G401 (cell line): ENCODE measurements around the gene EIF2B2. TPM values are rescaled to one million over a fixed set of nuclear protein-coding genes. Genes with fewer than 3 reads are reported as not detected.

Experiments used
- DNase-seq: peaks from one replicate; pipeline ENCODE4 v3.0.0-alpha.2; 2015; ENCODE audit warnings: low spot score
- in situ Hi-C: cut with HindIII; loops from 2 replicates; pipeline ENCODE4 v1.10.0; 2016; ENCODE audit warnings: low sequenced_read_pairs, mixed read lengths
- total RNA-seq: library from RNA; depleted of rRNA; stranded (reverse); fragments of >200 nt; shearing (Covaris generic); gene quantifications from 2 replicates; pipeline ENCODE4 v1.2.3, GENCODE V29; 2014; rRNA removed

Gene EIF2B2
- total RNA-seq = 48.6 and 88.4 TPM in 2 replicates

GRCh38 chr14:75002392-75003249, at the start of gene EIF2B2:
TSS of gene EIF2B2 (plus strand) at chr14:75002921. CDS start at chr14:75002991, 70 bp downstream.
- in situ Hi-C loops = no loop called here
- peak; percentile 99 for DNase-seq

DNA sequence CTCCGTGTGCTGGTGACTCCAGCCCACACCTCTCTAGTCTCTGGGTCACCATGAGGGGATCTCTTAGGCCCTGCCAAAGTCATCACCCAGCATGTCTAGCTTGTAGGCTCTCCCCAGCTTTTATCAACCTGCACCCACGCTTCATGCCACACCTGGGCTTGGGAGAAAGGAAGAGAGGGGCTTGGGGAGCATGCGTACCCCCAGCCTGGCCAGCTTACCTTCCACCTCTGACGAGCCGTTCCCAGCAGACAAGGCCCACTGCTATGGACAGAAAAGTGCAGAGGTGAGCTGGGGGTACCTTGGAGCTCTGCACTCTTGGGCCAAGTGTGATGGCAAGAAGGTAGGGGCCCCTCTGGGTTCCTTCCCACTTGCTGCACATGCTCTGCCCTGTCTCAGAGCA, 49.0 kb upstream of the EIF2B2 start:
- DNase-seq = no peak
- in situ Hi-C loops = no loop called here

- in situ Hi-C loops = no loop called here
- no peak for DNase-seq
Observed at GRCh38 chr14:74954232-74954946, 48.3 kb upstream of the EIF2B2 start.

DNA sequence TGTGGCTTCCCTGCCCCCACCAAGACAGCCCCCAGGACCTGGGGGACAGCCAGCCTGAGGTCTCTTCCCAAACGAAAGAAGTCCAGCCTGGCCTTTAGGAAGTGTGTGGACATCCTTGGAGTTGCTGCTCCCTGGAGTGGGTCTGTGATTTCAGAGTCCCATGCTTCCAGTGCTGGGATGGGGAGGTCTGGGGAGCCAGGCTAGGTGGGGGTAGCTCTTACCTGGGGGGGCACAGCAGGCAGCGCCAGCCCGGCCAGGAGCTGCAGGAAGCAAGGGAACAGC, 47.8 kb upstream of the EIF2B2 start:
- no peak for DNase-seq
- in situ Hi-C loops = no loop called here

DNA sequence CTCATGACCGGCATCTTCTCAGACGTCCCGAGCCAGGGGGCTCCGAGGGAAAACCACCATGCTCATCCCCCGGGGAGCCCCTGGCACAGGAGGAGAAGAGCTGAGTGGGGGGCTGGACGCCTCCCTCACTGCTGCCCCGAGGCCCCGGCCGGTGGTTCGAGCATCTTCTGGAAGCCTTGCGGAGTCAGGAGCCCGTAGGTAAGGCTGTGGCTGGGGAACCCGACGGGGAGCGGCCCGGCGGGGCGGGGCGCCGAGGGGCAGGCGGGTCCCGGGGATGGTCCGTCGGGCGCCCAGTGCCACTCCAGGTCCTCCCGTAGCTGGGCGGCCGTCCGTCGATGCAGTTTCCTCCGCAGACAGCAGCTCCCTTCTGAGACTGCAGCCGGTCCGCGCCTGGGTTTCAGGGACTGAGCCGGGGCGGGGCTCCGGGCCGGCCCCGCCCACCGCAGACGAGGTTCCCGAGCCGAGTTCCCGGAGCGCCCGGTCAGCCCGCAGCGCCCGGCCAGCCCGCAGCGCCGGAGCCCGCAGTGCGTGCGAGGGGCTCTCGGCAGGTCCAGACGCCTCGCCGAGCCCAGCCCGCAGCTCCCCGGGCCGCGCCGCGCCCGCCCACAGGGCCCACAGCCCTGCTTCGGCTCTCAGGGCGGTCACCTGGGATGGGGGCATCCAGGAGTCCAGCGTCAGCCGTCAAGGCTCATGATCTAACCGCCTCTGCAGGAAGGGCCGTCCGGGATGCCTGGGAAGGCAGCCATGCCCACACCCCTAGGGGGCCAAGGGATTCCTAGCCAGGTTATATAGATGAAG, 47.3 kb upstream of the EIF2B2 start, which contains the start of gene PGF:
PGF (minus strand) TSS at position 369 of the 798 bp plus-strand sequence; CDS start at position 14, 355 bp downstream.
- DNase-seq = no peak
- in situ Hi-C loops = no loop called here

DNA sequence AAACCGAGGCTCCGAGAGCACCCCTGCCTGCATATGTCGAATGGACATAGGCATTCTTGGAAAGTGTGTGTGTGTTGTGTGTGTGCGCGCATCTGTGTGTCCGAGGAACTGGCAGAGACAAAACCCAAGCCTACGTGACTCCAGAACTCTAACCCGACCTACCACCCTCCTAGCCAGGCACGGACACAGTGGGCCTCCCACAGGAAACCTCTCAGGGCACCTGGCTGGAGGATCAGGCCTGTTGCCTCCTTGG, 46.8 kb upstream of the EIF2B2 start:
- in situ Hi-C loops = no loop called here
- no peak for DNase-seq

GRCh38 chr14:74956280-74957072, 46.2 kb upstream of the EIF2B2 start:
- in situ Hi-C loops = no loop called here

DNA sequence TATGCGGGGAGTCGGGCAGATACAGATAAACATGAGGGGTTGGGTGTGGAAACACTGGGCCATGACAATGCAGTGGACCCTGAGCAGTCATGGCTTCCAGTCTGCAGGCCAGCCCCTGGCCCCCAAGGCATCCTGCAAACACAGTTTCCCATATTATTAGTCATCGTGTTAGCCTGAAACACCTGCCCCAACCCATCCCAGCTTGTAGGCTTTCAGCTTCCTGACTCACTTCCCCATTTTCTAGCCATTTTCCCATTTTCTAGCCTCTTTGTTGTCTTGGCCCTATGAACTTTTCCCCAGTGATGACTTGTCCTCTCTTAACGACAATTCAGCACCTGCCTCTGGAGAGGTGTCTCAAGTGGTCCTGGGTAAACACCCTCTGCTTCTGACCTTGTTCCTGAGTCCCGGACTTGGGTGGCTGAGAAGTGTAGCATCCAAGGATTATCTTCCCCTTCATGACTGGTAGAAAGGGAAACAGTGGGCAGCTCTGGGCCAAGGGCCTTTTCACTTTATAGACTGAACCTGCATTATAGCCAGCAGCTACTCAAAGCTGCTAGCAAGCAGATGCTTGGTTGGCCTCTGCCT, 43.0 kb upstream of the EIF2B2 start:
- in situ Hi-C loops = no loop called here

More at GRCh38 chr14:74956280-74957072, 46.2 kb upstream of the EIF2B2 start:
- no peak for DNase-seq

DNA sequence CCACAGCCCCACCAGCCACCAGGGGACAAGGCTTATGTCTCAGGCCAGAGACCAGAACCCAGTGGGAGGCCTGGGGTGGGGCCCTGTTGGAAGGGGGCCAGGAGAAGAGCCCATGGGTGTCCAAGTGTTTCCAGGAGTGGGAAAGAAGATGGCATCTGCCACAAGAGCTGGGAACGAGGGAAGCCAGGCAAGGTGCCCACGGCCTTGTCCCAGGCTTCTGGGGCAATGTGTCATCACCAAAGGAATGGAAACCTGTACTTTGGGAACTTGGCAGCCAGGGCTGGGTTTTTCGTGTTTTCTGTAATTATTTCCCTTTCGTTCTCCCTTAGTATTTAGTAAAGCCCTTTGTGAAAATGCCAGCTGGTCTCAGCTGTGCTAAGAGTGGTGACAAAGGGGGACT, 42.0 kb upstream of the EIF2B2 start:
- no peak for DNase-seq
- in situ Hi-C loops = no loop called here

More for the DNA sequence above, 43.0 kb upstream of the EIF2B2 start:
- DNase-seq = no peak

DNA sequence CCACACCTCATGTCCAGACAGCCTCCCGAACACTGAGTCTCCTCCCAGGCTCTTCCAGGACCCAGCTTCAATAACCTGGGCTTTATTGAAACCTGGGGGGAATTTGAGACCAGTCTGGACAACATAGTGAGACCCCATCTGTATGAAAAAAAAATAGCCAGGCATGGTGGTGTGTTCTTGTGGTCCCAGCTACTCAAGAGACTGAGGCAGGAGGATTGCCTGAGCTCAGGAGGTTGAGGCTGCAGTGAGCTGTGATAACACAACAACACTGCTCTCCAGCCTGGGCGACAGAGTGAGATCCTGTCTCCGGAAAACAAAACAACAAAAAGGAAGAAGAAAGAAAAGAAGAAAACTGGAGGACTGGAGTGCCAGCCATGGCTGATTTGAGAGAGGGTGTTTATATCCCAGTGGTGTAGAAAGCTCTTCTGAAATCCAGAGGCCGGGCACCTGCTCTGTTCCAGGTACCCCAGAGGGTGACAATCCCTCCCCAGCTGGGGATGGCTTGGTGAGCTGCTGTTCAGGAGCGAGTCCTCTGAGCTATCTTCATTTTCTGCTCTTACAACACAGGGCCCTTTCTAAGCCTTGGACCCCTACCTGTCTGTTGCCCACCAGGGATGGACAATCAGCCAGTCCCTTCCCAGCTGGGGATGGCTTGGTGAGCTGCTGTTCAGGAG, 41.3 kb upstream of the EIF2B2 start:
- DNase-seq = no peak
- in situ Hi-C loops = no loop called here

DNA sequence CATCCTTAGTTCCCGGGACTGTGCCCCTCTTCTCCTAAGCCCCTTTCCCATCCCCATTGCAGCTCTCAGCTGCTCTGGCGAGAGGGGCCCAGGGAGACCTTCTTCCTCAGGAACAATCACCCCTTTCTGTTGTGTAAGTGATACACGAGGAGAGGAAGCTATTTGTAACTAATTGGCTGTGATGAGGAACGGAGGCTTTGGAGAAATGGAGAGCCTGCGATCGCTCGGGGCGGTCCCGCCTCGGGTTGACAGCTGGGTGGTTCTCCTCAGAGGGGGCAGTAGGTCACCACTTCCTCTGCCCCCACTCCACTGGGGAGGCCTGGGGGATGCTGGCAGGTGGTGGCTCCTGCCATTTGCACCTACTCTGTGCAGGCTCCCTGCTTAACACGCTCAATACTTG, 40.7 kb upstream of the EIF2B2 start:
- DNase-seq = no peak
- in situ Hi-C loops = no loop called here

DNA sequence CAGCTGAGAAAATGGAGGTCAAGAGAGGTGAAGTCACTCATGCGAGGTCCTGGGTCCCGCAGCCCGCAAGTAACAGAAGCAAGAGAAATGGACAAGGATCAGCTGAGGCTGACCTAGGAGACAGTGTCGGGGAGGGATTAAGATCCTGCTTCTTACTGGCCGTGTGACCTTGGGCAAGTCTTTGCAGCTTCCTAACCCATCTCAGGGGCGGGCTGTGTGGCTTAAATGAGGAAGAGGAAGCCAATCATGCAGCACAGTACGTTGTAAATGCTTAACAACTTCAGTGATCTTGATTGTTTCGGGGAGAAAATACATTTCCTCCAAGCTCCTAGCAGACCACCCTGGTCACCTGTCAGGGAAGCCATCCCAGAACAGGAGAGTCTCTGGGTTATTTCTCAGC, 40.2 kb upstream of the EIF2B2 start:
- in situ Hi-C loops = no loop called here
- no peak for DNase-seq

GRCh38 chr14:74963178-74963704, 39.5 kb upstream of the EIF2B2 start:
- DNase-seq = no peak
- in situ Hi-C loops = no loop called here

- peak; percentile 30 for DNase-seq
- in situ Hi-C loops = no loop called here
Observed at GRCh38 chr14:74963705-74964271, 38.9 kb upstream of the EIF2B2 start.

GRCh38 chr14:74964787-74965485, 37.8 kb upstream of the EIF2B2 start:
- in situ Hi-C loops = no loop called here
- no peak for DNase-seq

- in situ Hi-C loops = no loop called here
- no peak for DNase-seq
Observed at GRCh38 chr14:74965486-74966153, 37.1 kb upstream of the EIF2B2 start.

- no peak for DNase-seq
- in situ Hi-C loops = no loop called here
Observed at GRCh38 chr14:74968811-74969210, 33.9 kb upstream of the EIF2B2 start.
